PFSK-1 (cell line): Measurements from ENCODE around the gene SPG7.

Experiments
- FOXP2 ChIP-seq: optimal IDR thresholded peaks from 2 replicates; pipeline ENCODE3; 2011; ENCODE audit warnings: borderline replicate concordance, control low read depth, inconsistent platforms; ENCODE audit not compliant: insufficient read depth; ENCODE audit errors: extremely low read length, extremely low read depth
- POLR2AphosphoS5 ChIP-seq: IDR thresholded peaks from 2 replicates; pipeline ENCODE4 v1.6.1; 2012; ENCODE audit warnings: low read depth, mild to moderate bottlenecking, control low read depth, low read length, moderate library complexity
- TAF1 ChIP-seq: IDR thresholded peaks from 2 replicates; pipeline ENCODE4 v1.6.1; 2012; ENCODE audit warnings: low read length, control low read depth, borderline replicate concordance; ENCODE audit not compliant: insufficient read depth
- TF ChIP-seq, protein P1 (sequence below), 2 experiments: IDR thresholded peaks; 2 replicates each; pipeline versions ENCODE4 v1.6.1 to v1.8.0; 2011 to 2012; ENCODE audit warnings: low read depth in 2 of 2, low read length in 2 of 2, control low read depth in 1 of 2, inconsistent platforms in 1 of 2, mild to moderate bottlenecking in 1 of 2, moderate library complexity in 1 of 2; ENCODE audit not compliant: insufficient read depth in 1 of 2

DNA sequence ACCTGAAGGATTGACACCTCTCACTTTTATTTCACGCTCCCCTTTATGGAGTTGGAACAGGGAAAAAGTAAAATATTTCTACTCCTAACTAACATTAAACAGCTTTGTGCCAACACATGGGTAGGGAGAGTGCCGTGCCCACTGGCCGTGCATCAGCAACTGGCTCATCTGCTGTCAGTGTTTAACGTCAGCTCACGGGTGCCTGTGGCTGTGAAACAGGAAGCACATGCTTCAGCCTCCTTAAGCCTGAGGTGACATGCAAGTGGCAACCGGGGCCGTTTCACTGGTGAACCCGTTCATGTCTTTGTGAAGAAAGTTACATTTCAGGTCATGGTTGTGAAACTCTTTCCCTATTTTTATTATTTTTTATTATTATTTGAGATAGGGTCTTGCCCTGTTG is 3.2 kb downstream of the SPG7 start:
- no peak for TF ChIP-seq POLR2AphosphoS5
- TF ChIP-seq TAF1 = no peak
- TF ChIP-seq, protein P1, sequence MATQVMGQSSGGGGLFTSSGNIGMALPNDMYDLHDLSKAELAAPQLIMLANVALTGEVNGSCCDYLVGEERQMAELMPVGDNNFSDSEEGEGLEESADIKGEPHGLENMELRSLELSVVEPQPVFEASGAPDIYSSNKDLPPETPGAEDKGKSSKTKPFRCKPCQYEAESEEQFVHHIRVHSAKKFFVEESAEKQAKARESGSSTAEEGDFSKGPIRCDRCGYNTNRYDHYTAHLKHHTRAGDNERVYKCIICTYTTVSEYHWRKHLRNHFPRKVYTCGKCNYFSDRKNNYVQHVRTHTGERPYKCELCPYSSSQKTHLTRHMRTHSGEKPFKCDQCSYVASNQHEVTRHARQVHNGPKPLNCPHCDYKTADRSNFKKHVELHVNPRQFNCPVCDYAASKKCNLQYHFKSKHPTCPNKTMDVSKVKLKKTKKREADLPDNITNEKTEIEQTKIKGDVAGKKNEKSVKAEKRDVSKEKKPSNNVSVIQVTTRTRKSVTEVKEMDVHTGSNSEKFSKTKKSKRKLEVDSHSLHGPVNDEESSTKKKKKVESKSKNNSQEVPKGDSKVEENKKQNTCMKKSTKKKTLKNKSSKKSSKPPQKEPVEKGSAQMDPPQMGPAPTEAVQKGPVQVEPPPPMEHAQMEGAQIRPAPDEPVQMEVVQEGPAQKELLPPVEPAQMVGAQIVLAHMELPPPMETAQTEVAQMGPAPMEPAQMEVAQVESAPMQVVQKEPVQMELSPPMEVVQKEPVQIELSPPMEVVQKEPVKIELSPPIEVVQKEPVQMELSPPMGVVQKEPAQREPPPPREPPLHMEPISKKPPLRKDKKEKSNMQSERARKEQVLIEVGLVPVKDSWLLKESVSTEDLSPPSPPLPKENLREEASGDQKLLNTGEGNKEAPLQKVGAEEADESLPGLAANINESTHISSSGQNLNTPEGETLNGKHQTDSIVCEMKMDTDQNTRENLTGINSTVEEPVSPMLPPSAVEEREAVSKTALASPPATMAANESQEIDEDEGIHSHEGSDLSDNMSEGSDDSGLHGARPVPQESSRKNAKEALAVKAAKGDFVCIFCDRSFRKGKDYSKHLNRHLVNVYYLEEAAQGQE (IDR thresholded peaks at IDR 0.05; ENCODE audit: insufficient read depth in 1 of 2, low read depth in 2 of 2, low read length in 2 of 2) = no peak
- no peak for TF ChIP-seq FOXP2
